GM12878 (cell line): ENCODE results near the gene DMRT1. TPM values are rescaled to one million over a fixed set of nuclear protein-coding genes. Genes with fewer than 3 reads are reported as not detected.

Source experiments
- ATAC-seq: fragments of 200-7000 bp; cut with Tn5 transposase; 3 replicates; pipeline ENCODE4 v1.9.1; 2020; ENCODE audit warnings: mild to moderate bottlenecking, moderate library complexity
- BruUV-seq: library from RNA; stranded (reverse); fragments of 400-500 nt; replicated peaks from 2 replicates; lab custom pipeline; 2021; lab: Mats Ljungman, UMichigan
- CTCF ChIA-PET: fragments of 300-600 bp; sonication (Branson Sonifier 250); formaldehyde crosslinking; extraction: SDS; loops from one replicate; lab custom pipeline; 2021; ENCODE audit warnings: inconsistent platforms; lab: Yijun Ruan, JAX
- POLR2A ChIA-PET: fragments of 350-600 bp; formaldehyde crosslinking; extraction: SDS; loops from one replicate; lab custom pipeline; 2021; ENCODE audit warnings: inconsistent platforms; lab: Charles Lee
- RAD21 ChIA-PET: fragments of 300-600 bp; sonication (Branson Sonifier 250); formaldehyde crosslinking; loops from one replicate; lab custom pipeline; 2023; ENCODE audit warnings: antibody characterized with exemption; ENCODE audit not compliant: unreplicated experiment; lab: Charles Lee
- SMC1A ChIA-PET: fragments of 300-600 bp; sonication (Branson Sonifier 250); formaldehyde crosslinking; loops from one replicate; lab custom pipeline; 2023; ENCODE audit not compliant: unreplicated experiment, uncharacterized antibody; lab: Charles Lee
- DNase-seq: peaks from one replicate; pipeline ENCODE4 v3.0.0-alpha.2; 2011; ENCODE audit warnings: low read depth, low spot score
- FAIRE-seq: peaks from 3 replicates; lab custom pipeline; 2011; peaks lifted over from hg19 to GRCh38; lab: Jason Lieb, UNC
- H2AFZ ChIP-seq: 2 replicates; pipeline ENCODE4 v1.6.0; 2011; ENCODE audit warnings: low read depth, low read length, control low read depth; ENCODE audit not compliant: control insufficient read depth
- H3K27ac ChIP-seq: 2 replicates; pipeline ENCODE4 v1.5.1; 2011; ENCODE audit warnings: control low read depth; ENCODE audit not compliant: control insufficient read depth, insufficient read depth
- H3K27me3 ChIP-seq, 2 experiments: replicated peaks in 1 of 2; 2 replicates each; pipeline versions ENCODE4 v1.6.0 to v1.6.1; 2011; ENCODE audit warnings: low read length in 1 of 2; ENCODE audit not compliant: control insufficient read depth in 2 of 2, insufficient read depth in 2 of 2
- H3K36me3 ChIP-seq, 2 experiments: 2 replicates each; pipeline ENCODE4 v1.5.1; 2011; ENCODE audit warnings: low read length in 1 of 2; ENCODE audit not compliant: control insufficient read depth in 2 of 2, insufficient read depth in 2 of 2
- H3K4me1 ChIP-seq: 2 replicates; pipeline ENCODE4 v1.6.1; 2011; ENCODE audit warnings: mild to moderate bottlenecking, low read length, moderate library complexity, mixed read lengths; ENCODE audit not compliant: control insufficient read depth, insufficient read depth
- H3K4me2 ChIP-seq: 2 replicates; pipeline ENCODE4 v1.6.0; 2011; ENCODE audit warnings: control low read depth; ENCODE audit not compliant: control insufficient read depth, insufficient read depth
- H3K4me3 ChIP-seq: fragments of 200-600 bp; sonication (generic); 2 replicates; pipeline ENCODE4 v1.5.1; 2016
- H3K79me2 ChIP-seq: 2 replicates; pipeline ENCODE4 v1.6.0; 2011; ENCODE audit warnings: low read length; ENCODE audit not compliant: control insufficient read depth, insufficient read depth
- H3K9ac ChIP-seq: 2 replicates; pipeline ENCODE4 v1.8.0; 2011; ENCODE audit warnings: low read length, control low read depth, mixed read lengths; ENCODE audit not compliant: control insufficient read depth, insufficient read depth
- H3K9me3 ChIP-seq: replicated peaks from 3 replicates; pipeline ENCODE4 v1.5.1; 2011; ENCODE audit warnings: mild to moderate bottlenecking, low read length; ENCODE audit not compliant: control insufficient read depth, insufficient read depth
- H4K20me1 ChIP-seq: 2 replicates; pipeline ENCODE4 v1.6.0; 2011; ENCODE audit not compliant: control insufficient read depth, insufficient read depth
- BHLHE40 ChIP-seq, 2 experiments: fragments of 450-650 bp in 1 of 2; IDR thresholded peaks; 2 replicates each; pipeline ENCODE4 v1.6.1; 2011 to 2017; ENCODE audit warnings: low read depth in 2 of 2, borderline replicate concordance in 1 of 2, improper control_type of control experiment in 1 of 2, low read length in 1 of 2, mild to moderate bottlenecking in 1 of 2
- CEBPZ ChIP-seq: fragments of 150-350 bp; IDR thresholded peaks from 2 replicates; pipeline ENCODE4 v1.6.1; 2016; ENCODE audit warnings: low read depth, low read length
- CHD1 ChIP-seq: IDR thresholded peaks from 2 replicates; pipeline ENCODE4 v1.6.1; 2012; ENCODE audit warnings: low read depth, low read length, improper control_type of control experiment
- EZH2 ChIP-seq: IDR thresholded peaks from 2 replicates; pipeline ENCODE4 v1.6.1; 2012; ENCODE audit warnings: low read depth, mild to moderate bottlenecking, control low read depth, inconsistent platforms, low read length, borderline replicate concordance; ENCODE audit not compliant: control insufficient read depth
- KAT2A ChIP-seq: conservative IDR thresholded peaks from 2 replicates; pipeline ENCODE4 v1.6.1; 2011; ENCODE audit warnings: low read depth, low read length; ENCODE audit not compliant: control insufficient read depth
- MYB ChIP-seq: fragments of 150-350 bp; IDR thresholded peaks from 2 replicates; pipeline ENCODE4 v1.6.1; 2014; ENCODE audit warnings: mild to moderate bottlenecking, low read depth, low read length, borderline replicate concordance
- MYC ChIP-seq: IDR thresholded peaks from 2 replicates; pipeline ENCODE4 v1.6.1; 2011; ENCODE audit warnings: mild to moderate bottlenecking, low read length, moderate library complexity, inconsistent platforms; ENCODE audit not compliant: insufficient read depth, insufficient replicate concordance, insufficient read length, severe bottlenecking
- NFYB ChIP-seq: IDR thresholded peaks from 2 replicates; pipeline ENCODE4 v1.6.1; 2011; ENCODE audit warnings: low read depth, mild to moderate bottlenecking, low read length, improper control_type of control experiment, moderate library complexity; ENCODE audit not compliant: insufficient read depth
- PML ChIP-seq: IDR thresholded peaks from 2 replicates; pipeline ENCODE4 v1.6.1; 2012; ENCODE audit warnings: low read length, inconsistent platforms
- POU2F2 ChIP-seq: IDR thresholded peaks from 3 replicates; pipeline ENCODE4 v1.6.1; 2011; ENCODE audit warnings: low read depth, mild to moderate bottlenecking, low read length, borderline replicate concordance
- RAD21 ChIP-seq: IDR thresholded peaks from 2 replicates; pipeline ENCODE4 v1.6.1; 2011; ENCODE audit warnings: mild to moderate bottlenecking, low read depth, low read length, moderate library complexity; ENCODE audit not compliant: insufficient read depth
- RBBP5 ChIP-seq: fragments of 200-600 bp; sonication (generic); conservative IDR thresholded peaks from 2 replicates; pipeline ENCODE4 v1.6.1; 2016
- SIX5 ChIP-seq: IDR thresholded peaks from 2 replicates; pipeline ENCODE4 v1.6.1; 2011; ENCODE audit warnings: mild to moderate bottlenecking, low read depth, low read length, moderate library complexity; ENCODE audit not compliant: severe bottlenecking
- SUPT20H ChIP-seq: IDR thresholded peaks from 2 replicates; pipeline ENCODE4 v1.6.1; 2011; ENCODE audit warnings: low read depth, mild to moderate bottlenecking, low read length, moderate library complexity, borderline replicate concordance; ENCODE audit not compliant: control insufficient read depth
- ZNF274 ChIP-seq: IDR thresholded peaks from one replicate; pipeline ENCODE4 v1.8.0; 2011; ENCODE audit not compliant: insufficient read length, insufficient read depth
- WGBS: methylation state at CpG from one replicate; pipeline ENCODE4 v1.1.6; 2016; ENCODE audit warnings: low lambda C conversion rate; ENCODE audit not compliant: insufficient replicate concordance, insufficient coverage; ENCODE audit errors: missing lambda C conversion rate; 5-methylcytosine and 5-hydroxymethylcytosine counted together
- in situ Hi-C: fragments of 300-500 bp; cut with MboI; formaldehyde crosslinking; loops from 9 replicates; pipeline ENCODE4 v1.14.3; 2018; ENCODE audit warnings: mixed read lengths
- intact Hi-C: fragments of 100-400 bp; cut with micrococcal nuclease; formaldehyde crosslinking; loops from one replicate; pipeline ENCODE4 v1.14.2; 2022; ENCODE audit not compliant: unreplicated experiment
- polyA plus RNA-seq, 11 experiments: library from polyadenylated mRNA; depleted of rRNA in 4 of 11; unstranded in 6 of 11; stranded (reverse) in 5 of 11; fragments of >200 nt; fragmentation: Nextera tagmentation in 4 of 11; fragmentation: Illumina TruSeq in 1 of 11; extraction: Ambion mirVana in 4 of 11; extraction: Trizol in 1 of 11; gene quantifications; 1 replicate in 1 of 11; 2 replicates in 10 of 11; pipeline versions ENCODE4 v1.2.1 to v1.2.3, GENCODE V29; 2011 to 2016; ENCODE audit warnings: inconsistent platforms in 2 of 11, missing spikeins in 2 of 11, low read depth in 1 of 11
- total RNA-seq, 4 experiments: library from RNA; depleted of rRNA in 3 of 4; stranded (reverse); fragments of >200 nt in 3 of 4; fragmentation: Illumina TruSeq in 1 of 4; extraction: Trizol in 1 of 4; gene quantifications; 2 replicates each; pipeline versions ENCODE4 v1.2.1 to v1.2.3, GENCODE V29; 2013 to 2021
- TF ChIP-seq, protein P1 (sequence below): fragments of 450-650 bp; IDR thresholded peaks from 2 replicates; pipeline ENCODE4 v1.6.1; 2017; ENCODE audit warnings: mild to moderate bottlenecking, moderate library complexity

DMRT1 gene
- total and polyA plus RNA-seq, 10 of the 15 experiments (the other 5 are each of a cell fraction or from before 2014, with no cell fraction given) = 0.06 to 1.9 (median 0.24) TPM

DNA sequence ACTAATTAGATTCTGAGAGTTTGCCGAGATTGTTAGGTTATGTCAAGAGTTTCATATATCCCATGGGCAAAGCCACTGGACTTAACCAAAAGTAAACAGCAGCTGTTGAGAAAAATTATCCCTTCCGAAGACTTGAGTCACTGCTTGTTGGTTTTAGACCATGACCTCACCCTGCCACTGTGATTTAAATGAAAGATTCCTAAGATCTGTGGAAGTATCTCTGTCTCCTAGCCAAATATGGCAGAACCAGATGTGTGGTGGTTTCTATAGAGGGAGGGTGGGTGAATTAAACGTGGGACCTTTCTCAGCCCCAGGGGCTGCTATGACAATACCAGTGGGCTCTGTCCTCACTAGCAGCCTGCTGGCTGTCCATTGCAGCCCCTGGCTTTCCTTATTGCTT lies 154.3 kb downstream of the DMRT1 start:
- SMC1A ChIA-PET = interaction anchor here (1.1 to 2.4 kb wide), 4 partner anchors 9 to 110 kb away, joined by 3 to 7 read pairs (median 6); no protein-coding TSS in a partner anchor
- Histone ChIP-seq H3K27me3 (no peaks in the 10 kb centered on the region), H3K9ac (no peak overlapping the region), H4K20me1 (no peaks in the 10 kb centered on the region), H3K9me3 (no peaks in the 10 kb centered on the region; the same call in 2 of the 3 replicates), H3K27ac (no peak overlapping the region), H3K79me2 (no peaks in the 10 kb centered on the region), H3K4me2 (no peak overlapping the region), H3K4me1 (peaks cover 6% of the 10 kb centered on the region), H3K4me3 (no peak overlapping the region), H2AFZ (no peak overlapping the region), H3K36me3 (no peaks in the 10 kb centered on the region)
- CTCF ChIA-PET = interaction anchor here (0.9 to 4.3 kb wide), 6 partner anchors 9 to 381 kb away, joined by 3 to 54 read pairs (median 8); no protein-coding TSS in a partner anchor
- ATAC-seq (no peak), DNase-seq (no peak), FAIRE-seq (no peak)
- RAD21 ChIA-PET = interaction anchor here (1.2 to 1.3 kb wide), 2 partner anchors 9 to 28 kb away, joined by 3 to 4 read pairs; no protein-coding TSS in a partner anchor
- in situ Hi-C loops = no loop called here
- POLR2A ChIA-PET = no interaction called here
- 43% methylated on average over 3 of the region's 3 CpGs for WGBS
- intact Hi-C loops = no loop called here
- TF ChIP-seq EZH2 (no peak), NFYB (no peak), MYC (no peak), RAD21 (no peak), SIX5 (no peak), MYB (no peak), POU2F2 (no peak), ZNF274 (no peak), SUPT20H (no peak), CEBPZ (no peak), RBBP5 (no peak), BHLHE40 (IDR thresholded peaks at IDR 0.05; ENCODE audit: borderline replicate concordance in 1 of 2, low read depth in 2 of 2, low read length in 1 of 2) (no peak), PML (no peak), KAT2A (no peak), CHD1 (no peak)
- TF ChIP-seq, protein P1, sequence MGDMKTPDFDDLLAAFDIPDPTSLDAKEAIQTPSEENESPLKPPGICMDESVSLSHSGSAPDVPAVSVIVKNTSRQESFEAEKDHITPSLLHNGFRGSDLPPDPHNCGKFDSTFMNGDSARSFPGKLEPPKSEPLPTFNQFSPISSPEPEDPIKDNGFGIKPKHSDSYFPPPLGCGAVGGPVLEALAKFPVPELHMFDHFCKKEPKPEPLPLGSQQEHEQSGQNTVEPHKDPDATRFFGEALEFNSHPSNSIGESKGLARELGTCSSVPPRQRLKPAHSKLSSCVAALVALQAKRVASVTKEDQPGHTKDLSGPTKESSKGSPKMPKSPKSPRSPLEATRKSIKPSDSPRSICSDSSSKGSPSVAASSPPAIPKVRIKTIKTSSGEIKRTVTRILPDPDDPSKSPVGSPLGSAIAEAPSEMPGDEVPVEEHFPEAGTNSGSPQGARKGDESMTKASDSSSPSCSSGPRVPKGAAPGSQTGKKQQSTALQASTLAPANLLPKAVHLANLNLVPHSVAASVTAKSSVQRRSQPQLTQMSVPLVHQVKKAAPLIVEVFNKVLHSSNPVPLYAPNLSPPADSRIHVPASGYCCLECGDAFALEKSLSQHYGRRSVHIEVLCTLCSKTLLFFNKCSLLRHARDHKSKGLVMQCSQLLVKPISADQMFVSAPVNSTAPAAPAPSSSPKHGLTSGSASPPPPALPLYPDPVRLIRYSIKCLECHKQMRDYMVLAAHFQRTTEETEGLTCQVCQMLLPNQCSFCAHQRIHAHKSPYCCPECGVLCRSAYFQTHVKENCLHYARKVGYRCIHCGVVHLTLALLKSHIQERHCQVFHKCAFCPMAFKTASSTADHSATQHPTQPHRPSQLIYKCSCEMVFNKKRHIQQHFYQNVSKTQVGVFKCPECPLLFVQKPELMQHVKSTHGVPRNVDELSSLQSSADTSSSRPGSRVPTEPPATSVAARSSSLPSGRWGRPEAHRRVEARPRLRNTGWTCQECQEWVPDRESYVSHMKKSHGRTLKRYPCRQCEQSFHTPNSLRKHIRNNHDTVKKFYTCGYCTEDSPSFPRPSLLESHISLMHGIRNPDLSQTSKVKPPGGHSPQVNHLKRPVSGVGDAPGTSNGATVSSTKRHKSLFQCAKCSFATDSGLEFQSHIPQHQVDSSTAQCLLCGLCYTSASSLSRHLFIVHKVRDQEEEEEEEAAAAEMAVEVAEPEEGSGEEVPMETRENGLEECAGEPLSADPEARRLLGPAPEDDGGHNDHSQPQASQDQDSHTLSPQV = no peak
- no TSS peak for BruUV-seq
